Activated naive CD4-positive, alpha-beta T cell treated with anti-CD3 and anti-CD28 coated beads, Interleukin-2, amount 50 U/mL, for 72 hours (primary cell): ENCODE measurements around the gene MAP1LC3B. TPM values are rescaled to one million over a fixed set of nuclear protein-coding genes. Genes with fewer than 3 reads are reported as not detected.
"Not testable (repeated sequence)": the region's sequence is repeated elsewhere in the genome, so short reads cannot be mapped to it uniquely, and the experiment has no call there.

ENCODE experiments used
- ATAC-seq, 2 donors: fragments of 150-1000 bp; cut with Tn5 transposase; 2 replicates each; pipeline ENCODE4 v1.10.0; 2021; ENCODE audit warnings: mild to moderate bottlenecking in 2 of 2, moderate library complexity in 2 of 2
- DNase-seq, 2 donors: peaks; one replicate each; pipeline ENCODE4 v3.0.0; 2021 to 2022; ENCODE audit warnings: low spot score in 2 of 2
- H3K27ac Mint-ChIP-seq, 2 donors: one replicate each; pipeline ENCODE4 v1.8.0; 2022; ENCODE audit warnings: mild to moderate bottlenecking in 2 of 2, mixed read lengths in 2 of 2
- H3K36me3 Mint-ChIP-seq, 2 donors: one replicate each; pipeline ENCODE4 v1.8.0; 2022; ENCODE audit warnings: mixed read lengths in 2 of 2
- H3K9me3 Mint-ChIP-seq, 2 donors: one replicate each; pipeline ENCODE4 v1.8.0; 2022; ENCODE audit warnings: mixed read lengths in 2 of 2
- total RNA-seq, 2 donors: library from RNA; stranded (reverse); gene quantifications; one replicate each; pipeline ENCODE4 v1.2.3, GENCODE V29; 2022

MAP1LC3B gene
- total RNA-seq, 2 donors from 2014 or later, result 64.7 to 83.4 TPM

GRCh38 chr16:87369796-87370719, 22.1 kb upstream of the MAP1LC3B start:
- DNase-seq, result no peak
- no peak for ATAC-seq
- H3K9me3 Mint-ChIP-seq, result no peaks in the 10 kb centered on the region
- H3K27ac Mint-ChIP-seq, result peak overlapping the region in 1 of 2 donors; percentile 55
- no peaks in the 10 kb centered on the region for H3K36me3 Mint-ChIP-seq

GRCh38 chr16:87371261-87371866, 20.8 kb upstream of the MAP1LC3B start:
- no peak for DNase-seq
- no peaks in the 10 kb centered on the region for H3K9me3 Mint-ChIP-seq
- H3K27ac Mint-ChIP-seq, result peak overlapping the region in 1 of 2 donors; percentile 37
- H3K36me3 Mint-ChIP-seq, result no peaks in the 10 kb centered on the region
- peak in 1 of 2 donors; percentile 54 for ATAC-seq

- H3K9me3 Mint-ChIP-seq, result no peaks in the 10 kb centered on the region
- no peak overlapping the region for H3K27ac Mint-ChIP-seq
- DNase-seq (no peak), ATAC-seq (no peak)
- H3K36me3 Mint-ChIP-seq, result no peaks in the 10 kb centered on the region
These were observed 19.8 kb upstream of the MAP1LC3B start for GRCh38 chr16:87372305-87372704.

- ATAC-seq, result no peak
- H3K9me3 Mint-ChIP-seq, result no peaks in the 10 kb centered on the region
These were observed 17.8 kb upstream of the MAP1LC3B start for GRCh38 chr16:87374313-87374712.

GRCh38 chr16:87375426-87376135, 16.6 kb upstream of the MAP1LC3B start:
- Mint-ChIP-seq H3K9me3 (no peaks in the 10 kb centered on the region), H3K27ac (peak overlapping the region; percentile 29 to 69), H3K36me3 (no peaks in the 10 kb centered on the region)
- no peak for DNase-seq
- ATAC-seq, result no peak

More at GRCh38 chr16:87374313-87374712, 17.8 kb upstream of the MAP1LC3B start:
- H3K36me3 Mint-ChIP-seq, result no peaks in the 10 kb centered on the region
- DNase-seq, result no peak
- no peak overlapping the region for H3K27ac Mint-ChIP-seq

- ATAC-seq, result no peak
- Mint-ChIP-seq H3K36me3 (no peaks in the 10 kb centered on the region), H3K9me3 (no peaks in the 10 kb centered on the region), H3K27ac (peak overlapping the region; percentile 29 to 68)
- DNase-seq, result no peak
These were observed 15.5 kb upstream of the MAP1LC3B start for GRCh38 chr16:87376660-87377059.

GRCh38 chr16:87379312-87379752, 12.8 kb upstream of the MAP1LC3B start:
- DNase-seq, H3K9me3 Mint-ChIP-seq, H3K36me3 Mint-ChIP-seq, ATAC-seq: not testable (repeated sequence)
- H3K27ac Mint-ChIP-seq, result peak overlapping the region in 1 of 2 donors; percentile 50

GRCh38 chr16:87380403-87380802, 11.7 kb upstream of the MAP1LC3B start:
- peak overlapping the region in 1 of 2 donors; percentile 72 for H3K27ac Mint-ChIP-seq
- peaks cover 0 to 7% of the 10 kb centered on the region in 2 donors for H3K36me3 Mint-ChIP-seq
- no peak for ATAC-seq
- no peak for DNase-seq
- H3K9me3 Mint-ChIP-seq, result no peaks in the 10 kb centered on the region

GRCh38 chr16:87380881-87381280, 11.3 kb upstream of the MAP1LC3B start:
- no peaks in the 10 kb centered on the region for H3K9me3 Mint-ChIP-seq

GRCh38 chr16:87382023-87382785, 9.9 kb upstream of the MAP1LC3B start:
- Mint-ChIP-seq H3K36me3 (peaks cover 0 to 7% of the 10 kb centered on the region in 2 donors), H3K9me3 (no peaks in the 10 kb centered on the region), H3K27ac (peak overlapping the region; percentile 90 to 95)
- no peak for ATAC-seq
- no peak for DNase-seq

More at GRCh38 chr16:87380881-87381280, 11.3 kb upstream of the MAP1LC3B start:
- peaks cover 0 to 7% of the 10 kb centered on the region in 2 donors for H3K36me3 Mint-ChIP-seq
- peak overlapping the region; percentile 72 to 93 for H3K27ac Mint-ChIP-seq
- ATAC-seq (no peak), DNase-seq (no peak)

GRCh38 chr16:87383505-87384161, 8.5 kb upstream of the MAP1LC3B start, which contains the start of gene FBXO31:
Gene FBXO31, minus strand, starts transcription at chr16:87383776. Its CDS starts 32 bp downstream, at chr16:87383744.
- ATAC-seq (peak; percentile 63 to 71), DNase-seq (peak; percentile 93 to 94)
- Mint-ChIP-seq H3K9me3 (no peaks in the 10 kb centered on the region), H3K36me3 (peaks cover 0 to 7% of the 10 kb centered on the region in 2 donors), H3K27ac (peak within 1 kb of the TSS; percentile 100)

- Mint-ChIP-seq H3K27ac (peak overlapping the region; percentile 100), H3K9me3 (no peaks in the 10 kb centered on the region), H3K36me3 (peaks cover 0 to 7% of the 10 kb centered on the region in 2 donors)
- ATAC-seq (peak; percentile 3 to 5), DNase-seq (no peak)
These were observed 7.8 kb upstream of the MAP1LC3B start for GRCh38 chr16:87384162-87384874.

GRCh38 chr16:87384875-87385167, 7.3 kb upstream of the MAP1LC3B start:
- H3K9me3 Mint-ChIP-seq, ATAC-seq, DNase-seq, H3K36me3 Mint-ChIP-seq: not testable (repeated sequence)
- H3K27ac Mint-ChIP-seq, result peak overlapping the region; percentile 82 to 100

- peaks cover 1 to 2% of the 10 kb centered on the region in 2 donors for H3K36me3 Mint-ChIP-seq
- DNase-seq, result peak; percentile 75 to 90
- no peaks in the 10 kb centered on the region for H3K9me3 Mint-ChIP-seq
- peak; percentile 68 to 74 for ATAC-seq
- H3K27ac Mint-ChIP-seq, result peak overlapping the region; percentile 95 to 97
These were observed 4.0 kb upstream of the MAP1LC3B start for GRCh38 chr16:87387942-87388817.
